Tibial artery (tissue), 4 donors: ENCODE measurements around the gene SNRPD3.

Experiments used
- DNase-seq, 2 donors: peaks; one replicate each; pipeline ENCODE4 v3.0.0-alpha.2; 2019
- H3K27ac ChIP-seq, 2 donors: fragments of 200-600 bp; sonication (generic) in 1 of 2; 1 replicate in 1 of 2; 2 replicates in 1 of 2; pipeline ENCODE4 v1.5.1; 2018 to 2019; ENCODE audit warnings: mild to moderate bottlenecking in 1 of 2
- H3K27me3 ChIP-seq, 2 donors: fragments of 200-600 bp; sonication (generic) in 1 of 2; one replicate each; pipeline versions ENCODE4 v1.5.1 to v1.6.0; 2016 to 2019
- H3K36me3 ChIP-seq, 3 donors: fragments of 200-600 bp; sonication (generic) in 2 of 3; one replicate each; pipeline ENCODE4 v1.5.1; 2016 to 2019; ENCODE audit warnings: mild to moderate bottlenecking in 2 of 3
- H3K4me1 ChIP-seq, 4 donors: fragments of 200-600 bp; sonication (generic) in 2 of 4; 1 replicate in 3 of 4; 2 replicates in 1 of 4; pipeline ENCODE4 v1.5.1; 2016 to 2019
- H3K4me3 ChIP-seq, 2 donors: fragments of 200-600 bp; sonication (generic) in 1 of 2; 1 replicate in 1 of 2; 2 replicates in 1 of 2; pipeline ENCODE4 v1.5.1; 2018 to 2019; ENCODE audit warnings: mild to moderate bottlenecking in 2 of 2
- H3K9me3 ChIP-seq, 3 donors: fragments of 200-600 bp; sonication (generic) in 1 of 3; one replicate each; pipeline ENCODE4 v1.5.1; 2016 to 2019
- intact Hi-C: fragments of 100-400 bp; cut with DNase I; formaldehyde crosslinking; loops from one replicate; pipeline ENCODE4 v1.15.0; 2023; ENCODE audit warnings: low total_unique reads
- TF ChIP-seq, protein P1 (sequence below), 2 experiments: fragments of 200-600 bp in 1 of 2; fragments of 450-650 bp in 1 of 2; IDR thresholded peaks; one replicate each; pipeline ENCODE4 v1.5.1; 2017 to 2019; ENCODE audit warnings: antibody characterized with exemption in 2 of 2, mild to moderate bottlenecking in 1 of 2, moderate library complexity in 1 of 2

SNRPD3 gene

DNA sequence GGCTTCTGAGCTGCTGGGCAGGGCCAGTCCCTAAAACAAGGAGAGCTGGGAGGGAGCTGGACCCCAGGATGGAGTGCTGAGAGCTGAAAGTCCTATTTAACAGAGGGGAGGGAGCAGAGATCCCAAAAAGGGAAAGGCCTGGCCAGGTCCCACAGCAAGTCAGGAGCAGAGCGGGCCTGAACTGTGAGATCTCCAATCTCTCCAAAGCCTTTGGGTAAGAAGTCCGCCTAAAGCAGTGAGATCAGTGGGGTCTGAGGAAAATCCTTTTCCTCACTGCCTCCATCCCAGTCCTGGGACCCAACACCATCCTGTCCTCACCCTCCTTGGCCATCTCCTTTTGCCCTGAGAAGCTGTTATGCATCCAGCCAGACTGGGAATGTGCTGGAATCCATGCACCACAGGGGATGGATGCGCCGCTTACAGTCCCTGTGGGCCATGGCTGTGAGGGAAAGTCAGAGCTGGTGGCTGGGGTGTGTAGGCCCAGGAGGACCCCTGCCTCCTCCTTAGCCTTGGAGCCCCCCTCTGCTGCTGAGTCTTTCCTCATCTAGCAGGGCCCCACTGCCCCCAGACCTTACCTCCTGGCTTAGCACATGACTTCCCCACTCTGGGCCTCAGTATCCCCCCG, 28.5 kb downstream of the SNRPD3 start:
- TF ChIP-seq, protein P1, sequence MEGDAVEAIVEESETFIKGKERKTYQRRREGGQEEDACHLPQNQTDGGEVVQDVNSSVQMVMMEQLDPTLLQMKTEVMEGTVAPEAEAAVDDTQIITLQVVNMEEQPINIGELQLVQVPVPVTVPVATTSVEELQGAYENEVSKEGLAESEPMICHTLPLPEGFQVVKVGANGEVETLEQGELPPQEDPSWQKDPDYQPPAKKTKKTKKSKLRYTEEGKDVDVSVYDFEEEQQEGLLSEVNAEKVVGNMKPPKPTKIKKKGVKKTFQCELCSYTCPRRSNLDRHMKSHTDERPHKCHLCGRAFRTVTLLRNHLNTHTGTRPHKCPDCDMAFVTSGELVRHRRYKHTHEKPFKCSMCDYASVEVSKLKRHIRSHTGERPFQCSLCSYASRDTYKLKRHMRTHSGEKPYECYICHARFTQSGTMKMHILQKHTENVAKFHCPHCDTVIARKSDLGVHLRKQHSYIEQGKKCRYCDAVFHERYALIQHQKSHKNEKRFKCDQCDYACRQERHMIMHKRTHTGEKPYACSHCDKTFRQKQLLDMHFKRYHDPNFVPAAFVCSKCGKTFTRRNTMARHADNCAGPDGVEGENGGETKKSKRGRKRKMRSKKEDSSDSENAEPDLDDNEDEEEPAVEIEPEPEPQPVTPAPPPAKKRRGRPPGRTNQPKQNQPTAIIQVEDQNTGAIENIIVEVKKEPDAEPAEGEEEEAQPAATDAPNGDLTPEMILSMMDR (IDR thresholded peaks at IDR 0.05), result no peak
- intact Hi-C loops, result no loop called here
- peaks cover 0 to 43% (median 24%) of the 10 kb centered on the region in 3 donors for H3K36me3 ChIP-seq

DNA sequence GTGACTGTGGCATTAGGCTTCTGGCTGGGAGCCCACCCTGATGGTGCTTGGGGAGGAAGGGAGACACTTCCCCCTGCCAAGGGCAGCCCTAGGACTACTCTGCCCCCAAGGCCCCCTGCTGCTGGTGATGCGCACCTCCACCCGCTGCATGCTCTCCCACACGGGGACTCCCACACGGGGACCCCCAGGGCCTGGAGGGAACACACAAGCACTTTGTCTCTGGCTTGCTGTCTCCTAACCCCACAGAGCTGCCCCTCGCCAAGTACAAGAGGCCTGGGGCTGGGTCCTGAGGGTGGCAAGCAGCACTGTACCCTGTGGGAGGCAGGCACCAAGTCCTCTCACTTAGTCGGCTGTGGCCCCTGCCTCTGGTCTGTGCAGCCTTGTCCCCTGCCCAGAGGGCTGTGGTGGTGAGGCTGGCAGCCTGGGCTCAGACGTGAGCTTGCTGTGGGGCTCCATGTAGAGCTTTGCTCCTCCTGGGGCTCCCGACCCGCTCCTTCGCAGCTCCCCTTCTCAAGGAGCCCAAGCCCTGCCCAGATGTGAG, 29.1 kb downstream of the SNRPD3 start:
- no peak for DNase-seq
- TF ChIP-seq, protein P1 (IDR thresholded peaks at IDR 0.05), result no peak
- intact Hi-C loops, result no loop called here
- no peaks in the 10 kb centered on the region for H3K27me3 ChIP-seq
- peak overlapping the region; percentile 64 to 66 for H3K27ac ChIP-seq
- peaks cover 0 to 35% (median 10%) of the 10 kb centered on the region in 4 donors for H3K4me1 ChIP-seq
- no peak overlapping the region for H3K4me3 ChIP-seq
- no peaks in the 10 kb centered on the region for H3K9me3 ChIP-seq
- H3K36me3 ChIP-seq, result peaks cover 0 to 48% (median 24%) of the 10 kb centered on the region in 3 donors

More for the DNA sequence above, 28.5 kb downstream of the SNRPD3 start:
- H3K27me3 ChIP-seq, result no peaks in the 10 kb centered on the region
- no peak overlapping the region for H3K4me3 ChIP-seq
- peaks cover 0 to 28% (median 10%) of the 10 kb centered on the region in 4 donors for H3K4me1 ChIP-seq
- H3K27ac ChIP-seq, result peak overlapping the region; percentile 64 to 66
- no peaks in the 10 kb centered on the region for H3K9me3 ChIP-seq
- no peak for DNase-seq

- intact Hi-C loops, result no loop called here
- peaks cover 0 to 48% (median 24%) of the 10 kb centered on the region in 3 donors for H3K36me3 ChIP-seq
These were observed 29.7 kb downstream of the SNRPD3 start for GRCh38 chr22:24585461-24585860.

GRCh38 chr22:24585927-24586546, 30.2 kb downstream of the SNRPD3 start:
- Histone ChIP-seq H3K27me3 (no peaks in the 10 kb centered on the region), H3K9me3 (no peaks in the 10 kb centered on the region), H3K4me3 (no peak overlapping the region), H3K36me3 (peaks cover 0 to 48% (median 24%) of the 10 kb centered on the region in 3 donors), H3K4me1 (peaks cover 0 to 36% (median 10%) of the 10 kb centered on the region in 4 donors), H3K27ac (no peak overlapping the region)
- no peak for DNase-seq
- intact Hi-C loops, result no loop called here
- TF ChIP-seq, protein P1 (IDR thresholded peaks at IDR 0.05), result no peak

More at GRCh38 chr22:24585461-24585860, 29.7 kb downstream of the SNRPD3 start:
- Histone ChIP-seq H3K9me3 (no peaks in the 10 kb centered on the region), H3K4me1 (peaks cover 0 to 35% (median 10%) of the 10 kb centered on the region in 4 donors), H3K4me3 (no peak overlapping the region), H3K27me3 (no peaks in the 10 kb centered on the region), H3K27ac (no peak overlapping the region)
- no peak for DNase-seq
- TF ChIP-seq, protein P1 (IDR thresholded peaks at IDR 0.05), result no peak

DNA sequence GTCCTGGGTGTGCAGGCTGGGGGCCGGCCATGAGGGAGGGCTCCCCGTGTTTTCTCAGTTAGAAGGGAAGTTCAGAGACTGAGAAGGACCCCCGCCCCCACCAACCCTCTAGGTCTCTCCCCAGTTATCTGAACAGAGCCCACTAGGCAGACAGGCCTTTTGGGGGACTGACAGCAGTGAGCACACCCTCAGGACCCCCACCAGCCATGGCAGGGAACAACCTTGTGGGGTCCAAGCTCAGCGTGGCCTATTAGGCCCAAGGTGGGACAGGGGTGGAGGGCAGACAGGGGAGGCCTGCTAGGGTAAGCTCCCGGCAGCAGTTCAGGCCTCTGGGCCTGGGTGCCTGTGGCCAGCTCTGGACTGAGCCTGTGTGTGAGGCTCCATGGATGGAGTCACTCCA, 31.5 kb downstream of the SNRPD3 start:
- Histone ChIP-seq H3K27me3 (no peaks in the 10 kb centered on the region), H3K4me3 (no peak overlapping the region), H3K4me1 (peaks cover 0 to 44% (median 14%) of the 10 kb centered on the region in 4 donors), H3K27ac (no peak overlapping the region), H3K36me3 (peaks cover 0 to 48% (median 24%) of the 10 kb centered on the region in 3 donors), H3K9me3 (no peaks in the 10 kb centered on the region)
- intact Hi-C loops, result no loop called here
- TF ChIP-seq, protein P1 (IDR thresholded peaks at IDR 0.05), result no peak
- no peak for DNase-seq
